Activated CD8-positive, alpha-beta T cell treated with anti-CD3 and anti-CD28 coated beads for 36 hours (primary cell): Measurements from ENCODE around the gene ACTMAP. TPM values are rescaled to one million over a fixed set of nuclear protein-coding genes. Genes with fewer than 3 reads are reported as not detected.

Experiments
- ATAC-seq: fragments of 200-7000 bp; cut with Tn5 transposase; one replicate; pipeline ENCODE4 v1.10.0; 2021; ENCODE audit warnings: mild to moderate bottlenecking, moderate library complexity
- CTCF ChIA-PET: fragments of 350-600 bp; sonication (Branson Sonifier 250); formaldehyde crosslinking; loops from one replicate; lab custom pipeline; 2021; ENCODE audit warnings: antibody characterized with exemption; lab: Charles Lee
- POLR2A ChIA-PET: fragments of 350-600 bp; sonication (Branson Sonifier 250); formaldehyde crosslinking; loops from one replicate; lab custom pipeline; 2021; ENCODE audit warnings: antibody characterized with exemption; lab: Charles Lee
- DNase-seq: peaks from one replicate; pipeline ENCODE4 v3.0.0-alpha.2; 2020
- H3K27ac Mint-ChIP-seq: one replicate; pipeline ENCODE4 v1.8.0; 2021; ENCODE audit warnings: mild to moderate bottlenecking, mixed read lengths
- H3K27me3 Mint-ChIP-seq: one replicate; pipeline ENCODE4 v1.8.0; 2021; ENCODE audit warnings: mixed read lengths
- H3K36me3 Mint-ChIP-seq: one replicate; pipeline ENCODE4 v1.8.0; 2021; ENCODE audit warnings: low read depth, mixed read lengths
- H3K4me1 Mint-ChIP-seq: one replicate; pipeline ENCODE4 v1.8.0; 2021; ENCODE audit warnings: low read depth, mixed read lengths
- H3K4me3 Mint-ChIP-seq: one replicate; pipeline ENCODE4 v1.8.0; 2021; ENCODE audit warnings: mild to moderate bottlenecking, moderate library complexity, mixed read lengths
- H3K9me3 Mint-ChIP-seq: one replicate; pipeline ENCODE4 v1.8.0; 2021; ENCODE audit warnings: mixed read lengths
- intact Hi-C: fragments of 100-400 bp; cut with micrococcal nuclease; formaldehyde crosslinking; loops from one replicate; pipeline ENCODE4 v1.10.0; 2022
- total RNA-seq, 2 experiments: library from RNA; stranded (reverse); gene quantifications; one replicate each; pipeline ENCODE4 v1.2.3, GENCODE V29; 2021
- TF ChIP-seq, protein P1 (sequence below): fragments of 200-600 bp; IDR thresholded peaks from one replicate; pipeline ENCODE4 v1.8.0; 2022; ENCODE audit warnings: antibody characterized with exemption, mild to moderate bottlenecking

Gene ACTMAP
- total RNA-seq, 2 experiments from 2014 or later, result 12.8 to 14.2 TPM

DNA sequence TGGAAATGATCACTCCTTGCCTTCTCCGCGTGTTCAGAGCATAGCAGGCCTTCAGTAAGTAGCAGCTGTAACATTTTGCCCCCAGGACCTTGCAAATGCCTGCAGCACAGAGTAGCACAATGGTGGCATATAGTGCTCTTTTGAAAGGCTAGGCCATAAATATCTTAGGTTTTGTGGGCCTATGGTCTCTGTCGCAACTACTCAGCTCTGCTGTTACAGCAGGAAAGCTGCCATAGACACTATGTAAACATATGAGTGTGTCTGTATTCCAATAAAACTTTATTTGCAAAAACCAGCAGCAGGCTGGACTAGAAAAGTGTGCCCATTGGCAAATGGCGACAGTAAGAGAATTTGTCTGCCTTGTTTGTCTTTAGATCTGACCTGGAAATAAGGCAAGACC lies 24.0 kb downstream of the ACTMAP start:
- H3K9me3 Mint-ChIP-seq, result no peaks in the 10 kb centered on the region
- peaks cover 41% of the 10 kb centered on the region for H3K36me3 Mint-ChIP-seq
- intact Hi-C loops, result no loop called here
- no peak for DNase-seq
- no peak overlapping the region for H3K27ac Mint-ChIP-seq
- TF ChIP-seq, protein P1, sequence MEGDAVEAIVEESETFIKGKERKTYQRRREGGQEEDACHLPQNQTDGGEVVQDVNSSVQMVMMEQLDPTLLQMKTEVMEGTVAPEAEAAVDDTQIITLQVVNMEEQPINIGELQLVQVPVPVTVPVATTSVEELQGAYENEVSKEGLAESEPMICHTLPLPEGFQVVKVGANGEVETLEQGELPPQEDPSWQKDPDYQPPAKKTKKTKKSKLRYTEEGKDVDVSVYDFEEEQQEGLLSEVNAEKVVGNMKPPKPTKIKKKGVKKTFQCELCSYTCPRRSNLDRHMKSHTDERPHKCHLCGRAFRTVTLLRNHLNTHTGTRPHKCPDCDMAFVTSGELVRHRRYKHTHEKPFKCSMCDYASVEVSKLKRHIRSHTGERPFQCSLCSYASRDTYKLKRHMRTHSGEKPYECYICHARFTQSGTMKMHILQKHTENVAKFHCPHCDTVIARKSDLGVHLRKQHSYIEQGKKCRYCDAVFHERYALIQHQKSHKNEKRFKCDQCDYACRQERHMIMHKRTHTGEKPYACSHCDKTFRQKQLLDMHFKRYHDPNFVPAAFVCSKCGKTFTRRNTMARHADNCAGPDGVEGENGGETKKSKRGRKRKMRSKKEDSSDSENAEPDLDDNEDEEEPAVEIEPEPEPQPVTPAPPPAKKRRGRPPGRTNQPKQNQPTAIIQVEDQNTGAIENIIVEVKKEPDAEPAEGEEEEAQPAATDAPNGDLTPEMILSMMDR, result no peak
- H3K27me3 Mint-ChIP-seq, result no peaks in the 10 kb centered on the region
- ChIA-PET POLR2A (no interaction called here), CTCF (interaction anchor here (1.4 to 1.5 kb wide), 2 partner anchors 81 to 93 kb away, joined by 3 to 4 read pairs; no protein-coding TSS in a partner anchor)
- no peak overlapping the region for H3K4me3 Mint-ChIP-seq
- ATAC-seq, result no peak
- H3K4me1 Mint-ChIP-seq, result peaks cover 18% of the 10 kb centered on the region

DNA sequence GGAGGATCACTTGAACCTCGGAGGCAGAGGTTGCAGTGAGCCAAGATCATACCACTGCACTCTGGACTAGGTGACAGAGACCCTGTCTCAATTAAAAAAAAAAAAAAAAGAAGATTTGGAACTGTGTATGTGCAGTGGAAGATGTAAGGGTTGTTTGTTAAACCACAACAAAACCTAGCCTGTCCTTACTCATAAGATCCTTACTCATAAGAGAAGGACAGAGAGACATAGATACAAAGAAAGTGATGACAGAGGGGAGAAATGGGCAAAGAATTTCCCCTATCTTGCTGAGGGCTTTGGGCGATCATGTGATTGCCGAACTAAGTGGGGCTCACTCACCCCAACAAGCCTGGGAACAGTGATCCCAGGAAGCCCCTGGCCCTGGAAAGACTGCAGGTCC lies 25.4 kb downstream of the ACTMAP start:
- ChIA-PET CTCF (interaction anchor here (1.5 to 1.8 kb wide), 2 partner anchors 91 to 95 kb away, joined by 4 to 7 read pairs; no protein-coding TSS in a partner anchor), POLR2A (interaction anchor here (1.0 kb wide), 1 partner anchor 9 kb away, joined by 3 read pairs; no protein-coding TSS in a partner anchor)
- Mint-ChIP-seq H3K4me1 (peaks cover 30% of the 10 kb centered on the region), H3K4me3 (no peak overlapping the region), H3K9me3 (no peaks in the 10 kb centered on the region), H3K27me3 (no peaks in the 10 kb centered on the region), H3K27ac (peak overlapping the region; percentile 57), H3K36me3 (peaks cover 38% of the 10 kb centered on the region)
- DNase-seq (no peak), ATAC-seq (peak; percentile 80)
- intact Hi-C loops, result no loop called here
- TF ChIP-seq, protein P1, result no peak

DNA sequence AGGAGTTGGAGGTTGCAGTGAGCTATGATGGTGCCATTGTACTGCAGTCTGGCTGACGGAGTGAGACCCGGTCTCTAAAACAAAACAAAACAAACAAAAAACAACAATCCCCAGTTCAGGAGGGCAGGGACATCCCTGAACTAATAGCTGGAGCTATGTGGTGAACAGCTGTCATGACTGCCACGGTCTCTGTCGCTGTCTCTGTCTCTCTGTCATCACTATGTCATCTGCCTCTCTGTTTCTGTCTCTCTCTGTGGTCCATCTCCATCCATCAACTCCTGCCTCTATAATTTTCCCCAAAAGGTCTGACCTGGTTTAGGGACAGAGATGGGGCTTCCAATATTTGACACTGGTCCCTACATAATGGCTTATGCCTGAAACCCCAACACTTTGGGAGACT lies 26.0 kb downstream of the ACTMAP start:
- DNase-seq (no peak), ATAC-seq (no peak)
- H3K4me3 Mint-ChIP-seq, result no peak overlapping the region
- H3K4me1 Mint-ChIP-seq, result peaks cover 35% of the 10 kb centered on the region
- TF ChIP-seq, protein P1, result no peak
- H3K9me3 Mint-ChIP-seq, result no peaks in the 10 kb centered on the region
- POLR2A ChIA-PET, result interaction anchor here (1.0 kb wide), 1 partner anchor 9 kb away, joined by 3 read pairs; no protein-coding TSS in a partner anchor
- no peak overlapping the region for H3K27ac Mint-ChIP-seq
- CTCF ChIA-PET, result interaction anchor here (1.8 kb wide), 1 partner anchor 90 kb away, joined by 7 read pairs; no protein-coding TSS in a partner anchor
- intact Hi-C loops, result no loop called here
- peaks cover 38% of the 10 kb centered on the region for H3K36me3 Mint-ChIP-seq
- no peaks in the 10 kb centered on the region for H3K27me3 Mint-ChIP-seq

- CTCF ChIA-PET, result no interaction called here
- H3K36me3 Mint-ChIP-seq, result peaks cover 38% of the 10 kb centered on the region
- no peak overlapping the region for H3K27ac Mint-ChIP-seq
Measured at GRCh38 chr19:40723661-40724254, 26.5 kb downstream of the ACTMAP start.

More at GRCh38 chr19:40723661-40724254, 26.5 kb downstream of the ACTMAP start:
- no peaks in the 10 kb centered on the region for H3K9me3 Mint-ChIP-seq
- POLR2A ChIA-PET, result interaction anchor here (0.6 kb wide), 1 partner anchor 29 kb away, joined by 3 read pairs; no protein-coding TSS in a partner anchor
- intact Hi-C loops, result no loop called here
- no peaks in the 10 kb centered on the region for H3K27me3 Mint-ChIP-seq
- ATAC-seq (no peak), DNase-seq (no peak)
- H3K4me1 Mint-ChIP-seq, result peaks cover 36% of the 10 kb centered on the region
- TF ChIP-seq, protein P1, result no peak
- H3K4me3 Mint-ChIP-seq, result no peak overlapping the region
